Measurements from ENCODE around the gene RNF10.
A peak's percentile ranks its signal among the peaks of the same experiment; 100 is the strongest.

The RNF10 gene

GRCh38 chr12:120580787-120581723, 46.9 kb downstream of the RNF10 start, which contains the start of gene POP5:
TSS of gene POP5 (minus strand) at chr12:120581402. CDS start at chr12:120581362, 40 bp downstream.
- Mint-ChIP-seq H3K27me3 (no peaks in the 10 kb centered on the region), H3K9me3 (no peaks in the 10 kb centered on the region), H3K27ac (peak within 1 kb of the TSS; percentile 85), H3K36me3 (peaks cover 5% of the 10 kb centered on the region), H3K4me3 (peak within 1 kb of the TSS; percentile 97), H3K4me1 (peaks cover 22% of the 10 kb centered on the region)
- DNase-seq (ENCODE audit: low spot score in 2 of 2) (peak; percentile 84 to 92), ATAC-seq (ENCODE audit: low read depth) (peak; percentile 90)

GRCh38 chr12:120581998-120582397, 47.8 kb downstream of the RNF10 start:
- DNase-seq (ENCODE audit: low spot score in 2 of 2) (no peak), ATAC-seq (ENCODE audit: low read depth) (no peak)
- Mint-ChIP-seq H3K36me3 (peaks cover 4% of the 10 kb centered on the region), H3K27ac (peak overlapping the region; percentile 85), H3K4me3 (peak overlapping the region; percentile 97), H3K4me1 (peaks cover 22% of the 10 kb centered on the region), H3K9me3 (no peaks in the 10 kb centered on the region), H3K27me3 (no peaks in the 10 kb centered on the region)

GRCh38 chr12:120583478-120584030, 49.4 kb downstream of the RNF10 start:
- Mint-ChIP-seq H3K36me3 (peaks cover 2% of the 10 kb centered on the region), H3K27ac (peak overlapping the region; percentile 5), H3K4me1 (peaks cover 22% of the 10 kb centered on the region), H3K4me3 (peak overlapping the region; percentile 73), H3K9me3 (no peaks in the 10 kb centered on the region), H3K27me3 (no peaks in the 10 kb centered on the region)
- DNase-seq (ENCODE audit: low spot score in 2 of 2) (peak; percentile 82 to 86), ATAC-seq (ENCODE audit: low read depth) (peak; percentile 34)

- peak; percentile 36 for ATAC-seq (ENCODE audit: low read depth)
- Mint-ChIP-seq H3K4me1 (peaks cover 21% of the 10 kb centered on the region), H3K36me3 (peaks cover 2% of the 10 kb centered on the region), H3K9me3 (no peaks in the 10 kb centered on the region), H3K27me3 (no peaks in the 10 kb centered on the region), H3K4me3 (peak overlapping the region; percentile 79), H3K27ac (no peak overlapping the region)
- peak; percentile 59 to 68 for DNase-seq (ENCODE audit: low spot score in 2 of 2)
Observed at GRCh38 chr12:120584343-120585149, 50.4 kb downstream of the RNF10 start.

- Mint-ChIP-seq H3K27ac (no peak overlapping the region), H3K4me3 (no peak overlapping the region), H3K27me3 (no peaks in the 10 kb centered on the region), H3K4me1 (peaks cover 13% of the 10 kb centered on the region), H3K36me3 (no peaks in the 10 kb centered on the region), H3K9me3 (no peaks in the 10 kb centered on the region)
- ATAC-seq (ENCODE audit: low read depth) (no peak), DNase-seq (ENCODE audit: low spot score in 2 of 2) (no peak)
Observed at GRCh38 chr12:120586206-120586605, 52.0 kb downstream of the RNF10 start.

- H3K4me3 Mint-ChIP-seq, result no peak overlapping the region
- H3K36me3 Mint-ChIP-seq, result no peaks in the 10 kb centered on the region
- H3K27ac Mint-ChIP-seq, result no peak overlapping the region
- H3K27me3 Mint-ChIP-seq, result no peaks in the 10 kb centered on the region
- no peaks in the 10 kb centered on the region for H3K9me3 Mint-ChIP-seq
- H3K4me1 Mint-ChIP-seq, result peaks cover 8% of the 10 kb centered on the region
- no peak for ATAC-seq (ENCODE audit: low read depth)
- DNase-seq (ENCODE audit: low spot score in 2 of 2), result no peak
Observed at GRCh38 chr12:120586860-120587259, 52.7 kb downstream of the RNF10 start.

GRCh38 chr12:120588371-120588770, 54.2 kb downstream of the RNF10 start:
- Mint-ChIP-seq H3K4me1 (peaks cover 5% of the 10 kb centered on the region), H3K27ac (no peak overlapping the region)

GRCh38 chr12:120588948-120589930, 55.1 kb downstream of the RNF10 start:
- DNase-seq (ENCODE audit: low spot score in 2 of 2) (no peak), ATAC-seq (ENCODE audit: low read depth) (no peak)
- Mint-ChIP-seq H3K4me1 (no peaks in the 10 kb centered on the region), H3K4me3 (no peak overlapping the region), H3K27ac (no peak overlapping the region), H3K36me3 (no peaks in the 10 kb centered on the region), H3K27me3 (no peaks in the 10 kb centered on the region), H3K9me3 (no peaks in the 10 kb centered on the region)

More at GRCh38 chr12:120588371-120588770, 54.2 kb downstream of the RNF10 start:
- H3K27me3 Mint-ChIP-seq, result no peaks in the 10 kb centered on the region
- H3K4me3 Mint-ChIP-seq, result no peak overlapping the region
- H3K36me3 Mint-ChIP-seq, result no peaks in the 10 kb centered on the region
- H3K9me3 Mint-ChIP-seq, result no peaks in the 10 kb centered on the region
- DNase-seq (ENCODE audit: low spot score in 2 of 2) (no peak), ATAC-seq (ENCODE audit: low read depth) (no peak)

GRCh38 chr12:120590741-120591407, 56.7 kb downstream of the RNF10 start:
- DNase-seq (ENCODE audit: low spot score in 2 of 2), result no peak
- no peak for ATAC-seq (ENCODE audit: low read depth)
- Mint-ChIP-seq H3K4me1 (no peaks in the 10 kb centered on the region), H3K27me3 (peaks cover 2% of the 10 kb centered on the region), H3K9me3 (no peaks in the 10 kb centered on the region), H3K4me3 (no peak overlapping the region), H3K36me3 (no peaks in the 10 kb centered on the region), H3K27ac (no peak overlapping the region)

- peaks cover 4% of the 10 kb centered on the region for H3K27me3 Mint-ChIP-seq
- no peak overlapping the region for H3K4me3 Mint-ChIP-seq
- H3K4me1 Mint-ChIP-seq, result no peaks in the 10 kb centered on the region
- H3K27ac Mint-ChIP-seq, result no peak overlapping the region
- no peaks in the 10 kb centered on the region for H3K36me3 Mint-ChIP-seq
- ATAC-seq (ENCODE audit: low read depth) (no peak), DNase-seq (ENCODE audit: low spot score in 2 of 2) (no peak)
- no peaks in the 10 kb centered on the region for H3K9me3 Mint-ChIP-seq
Observed at GRCh38 chr12:120592121-120593049, 58.2 kb downstream of the RNF10 start.

GRCh38 chr12:120596901-120597300, 62.7 kb downstream of the RNF10 start:
- H3K27ac Mint-ChIP-seq, result no peak overlapping the region
- DNase-seq (ENCODE audit: low spot score in 2 of 2) (no peak), ATAC-seq (ENCODE audit: low read depth) (no peak)
- H3K4me3 Mint-ChIP-seq, result no peak overlapping the region
- H3K4me1 Mint-ChIP-seq, result no peaks in the 10 kb centered on the region
- peaks cover 8% of the 10 kb centered on the region for H3K27me3 Mint-ChIP-seq
- H3K9me3 Mint-ChIP-seq, result no peaks in the 10 kb centered on the region
- no peaks in the 10 kb centered on the region for H3K36me3 Mint-ChIP-seq

GRCh38 chr12:120597861-120598260, 63.7 kb downstream of the RNF10 start:
- Mint-ChIP-seq H3K36me3 (no peaks in the 10 kb centered on the region), H3K4me3 (no peak overlapping the region), H3K4me1 (peaks cover 2% of the 10 kb centered on the region), H3K27me3 (peaks cover 10% of the 10 kb centered on the region), H3K27ac (no peak overlapping the region), H3K9me3 (no peaks in the 10 kb centered on the region)
- ATAC-seq (ENCODE audit: low read depth) (no peak), DNase-seq (ENCODE audit: low spot score in 2 of 2) (no peak)

All from memory B cell (primary cell).